ENCODE data around the gene ZNF385A. TPM values are rescaled to one million over a fixed set of nuclear protein-coding genes. Genes with fewer than 3 reads are reported as not detected.
A peak's percentile ranks its signal among the peaks of the same experiment; 100 is the strongest.

The ZNF385A gene
- total and polyA plus RNA-seq, 2 of the 13 experiments (the other 11 are each of a cell fraction or from before 2014, with no cell fraction given): 0.44 to 0.67 TPM

GRCh38 chr12:54358945-54359761 is 25.4 kb downstream of the ZNF385A start (continued):
- no peak for TF ChIP-seq POLR2AphosphoS2 (IDR thresholded peaks at IDR 0.05; ENCODE audit: low read depth, low read length)
- no peak for TF ChIP-seq ZMYM2 (CRISPR knock-in tag; IDR thresholded peaks at IDR 0.05)
- TF ChIP-seq FUBP1 (CRISPR knock-in tag; IDR thresholded peaks at IDR 0.05; ENCODE audit: borderline replicate concordance): no peak
- TF ChIP-seq ATF7-NPFF (CRISPR knock-in tag; IDR thresholded peaks at IDR 0.05; ENCODE audit: low read depth): no peak
- 0 out of 2 replicates have a peak, but pooled peaks have one; percentile 33 for TF ChIP-seq ISL2 (CRISPR knock-in tag; IDR thresholded peaks at IDR 0.05)
- peak; percentile 47; the same call in 1 of the 2 replicates for TF ChIP-seq KDM5A (IDR thresholded peaks at IDR 0.05; ENCODE audit: borderline replicate concordance, low read length)
- no peak for TF ChIP-seq FOXO1 (CRISPR knock-in tag; IDR thresholded peaks at IDR 0.05)
- peak; percentile 31 for TF ChIP-seq ASH2L (IDR thresholded peaks at IDR 0.05; ENCODE audit: insufficient read length, low read depth, low read length)
- TF ChIP-seq GABPA (IDR thresholded peaks at IDR 0.05; ENCODE audit: low read depth, low read length): no peak
- no peak for TF ChIP-seq GABPA (CRISPR knock-in tag; IDR thresholded peaks at IDR 0.05; ENCODE audit: low read depth)
- TF ChIP-seq ZFP62 (CRISPR knock-in tag; IDR thresholded peaks at IDR 0.05): no peak
- peak; percentile 35; the same call in 1 of the 2 replicates for TF ChIP-seq KDM4B (CRISPR knock-in tag; IDR thresholded peaks at IDR 0.05)
- TF ChIP-seq HNF1B (CRISPR knock-in tag; IDR thresholded peaks at IDR 0.05): 0 out of 2 replicates have a peak, but pooled peaks have one; percentile 35
- TF ChIP-seq MAZ (IDR thresholded peaks at IDR 0.05; ENCODE audit: borderline replicate concordance, low read depth, low read length): peak; percentile 96
- TF ChIP-seq MAZ (CRISPR knock-in tag; IDR thresholded peaks at IDR 0.05; ENCODE audit: low read depth): peak; percentile 56; the same call in 1 of the 2 replicates
- peak in 1 of 2 experiments; percentile 41 for TF ChIP-seq POLR2A (IDR thresholded peaks at IDR 0.05; ENCODE audit: insufficient read depth in 1 of 2, low read depth in 2 of 2, low read length in 2 of 2)
- TF ChIP-seq KLF16 (CRISPR knock-in tag; IDR thresholded peaks at IDR 0.05): peak in 1 of 2 experiments; percentile 55; a peak in 2 of 4 replicates
- TF ChIP-seq FOXM1 (CRISPR knock-in tag; IDR thresholded peaks at IDR 0.05): no peak
- peak; percentile 70; the same call in 1 of the 2 replicates for TF ChIP-seq ZNF746 (CRISPR knock-in tag; IDR thresholded peaks at IDR 0.05)
- no peak for TF ChIP-seq CREBL2 (CRISPR knock-in tag; IDR thresholded peaks at IDR 0.05; ENCODE audit: borderline replicate concordance)
- TF ChIP-seq NFE2L2 (IDR thresholded peaks at IDR 0.05; ENCODE audit: low read length): no peak
- TF ChIP-seq ELF4 (CRISPR knock-in tag; IDR thresholded peaks at IDR 0.05; ENCODE audit: borderline replicate concordance): no peak
- TF ChIP-seq NFYB (CRISPR knock-in tag; IDR thresholded peaks at IDR 0.05): peak; percentile 95
- TF ChIP-seq RARA (CRISPR knock-in tag; IDR thresholded peaks at IDR 0.05): 0 out of 2 replicates have a peak, but pooled peaks have one; percentile 11
- no peak for TF ChIP-seq SMAD9 (CRISPR knock-in tag; IDR thresholded peaks at IDR 0.05)
- TF ChIP-seq ZNF780A (CRISPR knock-in tag; IDR thresholded peaks at IDR 0.05): no peak
- TF ChIP-seq ZNF572 (CRISPR knock-in tag; IDR thresholded peaks at IDR 0.05): peak; percentile 72; the same call in 1 of the 2 replicates
- TF ChIP-seq PHF5A (CRISPR knock-in tag; IDR thresholded peaks at IDR 0.05; ENCODE audit: low read depth, unreplicated experiment): peak; percentile 47
- 0 out of 2 replicates have a peak, but pooled peaks have one; percentile 32 for TF ChIP-seq SPEN (CRISPR knock-in tag; IDR thresholded peaks at IDR 0.05; ENCODE audit: low read depth)

Data from HepG2 (cell line).